GM13977 (cell line): Measurements from ENCODE around the gene DCAF15.
"Not testable (repeated sequence)": the region's sequence is repeated elsewhere in the genome, so short reads cannot be mapped to it uniquely, and the experiment has no call there.

Source experiments
- DNase-seq: peaks from one replicate; pipeline ENCODE4 v3.0.0; 2012; ENCODE audit warnings: low spot score
- in situ Hi-C: fragments of 300-500 bp; cut with MboI; formaldehyde crosslinking; loops from one replicate; pipeline ENCODE4 v1.12.0; 2022; ENCODE audit warnings: low sequenced_read_pairs, low pct_unique_long_range_greater_than_20kb, mixed read lengths, inconsistent platforms; ENCODE audit not compliant: unreplicated experiment
- TF ChIP-seq, protein P1 (sequence below): IDR thresholded peaks from 2 replicates; pipeline ENCODE4 v1.5.1; 2012; ENCODE audit warnings: mild to moderate bottlenecking, control low read depth; ENCODE audit not compliant: insufficient read depth; ENCODE audit errors: extremely low read depth, missing control alignments

Gene DCAF15

DNA sequence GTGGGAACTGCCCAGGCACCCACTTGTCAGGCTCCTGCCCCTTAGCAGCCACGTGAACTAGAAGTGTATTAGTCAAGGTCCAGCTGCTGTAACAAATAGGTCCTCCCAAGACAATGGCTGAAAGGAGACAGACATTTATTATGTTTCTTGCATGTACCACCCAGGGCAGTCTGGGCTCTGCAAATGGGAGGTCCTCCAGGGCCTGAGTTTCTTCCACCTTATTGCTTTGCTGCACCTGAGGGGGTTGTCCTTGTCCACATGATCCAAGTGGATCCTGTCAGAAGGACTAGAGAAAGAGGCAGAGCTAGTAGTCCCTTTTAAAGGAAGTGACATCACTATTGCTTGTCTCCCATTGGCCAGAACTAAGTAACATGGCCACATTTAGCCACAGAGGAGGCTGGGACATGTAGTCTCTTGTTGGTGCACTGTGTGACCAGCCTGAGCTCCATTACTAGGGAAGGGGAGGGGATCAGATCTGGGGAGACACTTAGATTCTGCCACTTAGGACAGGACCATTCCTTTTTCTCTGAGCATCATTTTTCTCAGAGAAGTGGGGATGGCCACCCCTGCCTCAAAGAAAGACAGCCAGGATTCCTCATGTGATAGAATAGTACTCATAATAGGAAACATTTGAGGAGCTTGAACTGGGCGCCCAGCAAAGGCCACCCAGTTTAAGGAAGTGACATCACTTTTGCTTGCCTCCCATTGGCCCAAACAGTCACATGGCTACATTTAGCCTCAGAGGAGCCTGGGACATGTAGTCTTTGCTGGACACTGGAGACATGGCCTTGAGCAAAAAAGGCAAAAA is 31.2 kb upstream of the DCAF15 start:
- in situ Hi-C loops, result no loop called here
- DNase-seq, result peak; percentile 78
- TF ChIP-seq, protein P1, sequence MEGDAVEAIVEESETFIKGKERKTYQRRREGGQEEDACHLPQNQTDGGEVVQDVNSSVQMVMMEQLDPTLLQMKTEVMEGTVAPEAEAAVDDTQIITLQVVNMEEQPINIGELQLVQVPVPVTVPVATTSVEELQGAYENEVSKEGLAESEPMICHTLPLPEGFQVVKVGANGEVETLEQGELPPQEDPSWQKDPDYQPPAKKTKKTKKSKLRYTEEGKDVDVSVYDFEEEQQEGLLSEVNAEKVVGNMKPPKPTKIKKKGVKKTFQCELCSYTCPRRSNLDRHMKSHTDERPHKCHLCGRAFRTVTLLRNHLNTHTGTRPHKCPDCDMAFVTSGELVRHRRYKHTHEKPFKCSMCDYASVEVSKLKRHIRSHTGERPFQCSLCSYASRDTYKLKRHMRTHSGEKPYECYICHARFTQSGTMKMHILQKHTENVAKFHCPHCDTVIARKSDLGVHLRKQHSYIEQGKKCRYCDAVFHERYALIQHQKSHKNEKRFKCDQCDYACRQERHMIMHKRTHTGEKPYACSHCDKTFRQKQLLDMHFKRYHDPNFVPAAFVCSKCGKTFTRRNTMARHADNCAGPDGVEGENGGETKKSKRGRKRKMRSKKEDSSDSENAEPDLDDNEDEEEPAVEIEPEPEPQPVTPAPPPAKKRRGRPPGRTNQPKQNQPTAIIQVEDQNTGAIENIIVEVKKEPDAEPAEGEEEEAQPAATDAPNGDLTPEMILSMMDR, result no peak

DNA sequence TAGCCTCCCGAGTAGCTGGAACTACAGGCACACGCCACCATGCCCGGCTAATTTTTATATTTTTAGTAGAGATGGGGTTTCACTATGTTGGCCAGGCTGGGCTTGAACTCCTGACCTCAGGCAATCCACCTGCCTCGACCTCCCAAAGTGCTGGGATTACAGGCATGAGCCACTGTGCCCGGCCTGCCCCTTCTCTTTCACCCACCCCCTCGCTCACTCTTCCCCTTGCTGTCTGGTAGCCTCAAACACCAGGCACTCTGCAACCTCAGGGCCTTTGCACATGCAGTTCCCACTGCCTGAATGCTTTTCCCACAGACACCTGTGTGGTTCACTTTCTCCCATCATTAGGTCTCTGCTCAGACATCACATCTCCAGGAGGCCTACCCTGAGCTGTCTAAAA is 30.2 kb upstream of the DCAF15 start:
- DNase-seq, result not testable (repeated sequence)

DNA sequence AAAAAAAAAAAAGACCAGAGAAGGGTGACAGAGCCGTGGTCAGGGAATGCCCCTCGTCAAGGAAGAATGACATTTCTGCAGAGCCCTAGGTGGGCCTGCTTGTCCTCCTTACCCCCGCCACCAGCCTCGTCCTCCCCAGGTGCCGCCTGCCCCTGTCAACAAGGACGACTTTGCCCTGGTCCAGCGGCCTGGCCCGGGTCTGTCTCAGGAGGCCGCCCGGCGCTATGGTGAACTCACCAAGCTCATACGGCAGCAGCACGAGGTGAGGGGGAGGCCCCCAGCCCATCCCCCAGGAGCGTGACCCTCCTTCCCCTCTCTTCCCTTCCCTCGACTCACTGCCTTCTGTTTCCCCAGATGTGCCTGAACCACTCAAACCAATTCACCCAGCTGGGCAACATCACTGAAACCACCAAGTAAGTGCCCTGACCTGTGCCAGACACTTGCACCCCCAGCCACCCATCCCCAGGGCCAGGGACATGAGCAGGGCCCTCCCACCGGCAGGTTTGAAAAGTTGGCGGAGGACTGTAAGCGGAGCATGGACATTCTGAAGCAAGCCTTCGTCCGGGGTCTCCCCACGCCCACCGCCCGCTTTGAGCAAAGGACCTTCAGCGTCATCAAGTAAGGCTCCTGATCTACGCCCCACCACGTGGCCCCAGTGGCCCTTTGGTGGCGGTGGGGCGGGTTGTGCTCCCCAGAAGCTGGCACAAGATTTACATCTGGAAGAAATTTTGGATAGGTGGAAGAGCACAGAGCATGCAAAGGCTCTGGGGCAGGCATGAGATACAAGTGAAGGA is 28.9 kb upstream of the DCAF15 start:
- in situ Hi-C loops, result no loop called here
- TF ChIP-seq, protein P1, result no peak
- DNase-seq, result no peak

More for the DNA sequence above, 30.2 kb upstream of the DCAF15 start:
- in situ Hi-C loops, result not testable (repeated sequence)

DNA sequence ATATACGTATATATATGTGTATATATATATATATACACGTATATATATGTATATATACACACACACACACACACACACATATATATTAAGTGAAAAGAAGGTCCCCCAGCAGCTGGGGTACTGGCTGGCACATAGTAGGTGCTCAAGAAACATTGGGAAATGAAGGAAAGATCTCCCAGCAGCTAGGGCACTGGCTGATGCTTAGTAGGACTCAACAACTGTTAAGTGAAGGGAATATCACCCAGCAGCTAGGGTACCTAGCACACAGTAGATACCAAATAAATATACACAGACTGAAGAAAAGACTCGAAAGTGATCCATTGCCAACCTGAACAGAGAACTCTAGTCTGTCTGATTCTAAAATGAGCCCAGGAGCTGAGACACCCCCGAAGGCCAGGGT is 26.3 kb upstream of the DCAF15 start:
- DNase-seq, result no peak
- TF ChIP-seq, protein P1, result no peak
- in situ Hi-C loops, result no loop called here

DNA sequence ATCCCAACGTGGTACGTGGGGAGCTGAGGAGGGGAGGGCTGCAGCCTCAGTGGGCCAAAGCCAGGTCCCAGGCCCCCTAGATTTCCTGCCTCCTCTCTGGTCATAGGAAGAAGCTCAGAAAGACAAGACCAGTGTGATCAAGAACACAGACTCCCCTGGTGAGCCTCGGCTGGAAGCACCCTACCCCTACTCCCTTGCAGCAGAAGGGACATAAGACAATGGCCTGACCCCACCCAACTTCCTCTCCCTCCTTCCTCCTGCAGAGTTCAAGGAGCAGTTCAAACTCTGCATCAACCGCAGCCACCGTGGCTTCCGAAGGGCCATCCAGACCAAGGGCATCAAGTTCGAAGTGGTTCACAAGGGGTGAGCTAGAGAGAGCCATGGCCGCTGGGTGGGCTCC is 25.6 kb upstream of the DCAF15 start:
- in situ Hi-C loops, result no loop called here
- TF ChIP-seq, protein P1, result no peak
- DNase-seq, result no peak

DNA sequence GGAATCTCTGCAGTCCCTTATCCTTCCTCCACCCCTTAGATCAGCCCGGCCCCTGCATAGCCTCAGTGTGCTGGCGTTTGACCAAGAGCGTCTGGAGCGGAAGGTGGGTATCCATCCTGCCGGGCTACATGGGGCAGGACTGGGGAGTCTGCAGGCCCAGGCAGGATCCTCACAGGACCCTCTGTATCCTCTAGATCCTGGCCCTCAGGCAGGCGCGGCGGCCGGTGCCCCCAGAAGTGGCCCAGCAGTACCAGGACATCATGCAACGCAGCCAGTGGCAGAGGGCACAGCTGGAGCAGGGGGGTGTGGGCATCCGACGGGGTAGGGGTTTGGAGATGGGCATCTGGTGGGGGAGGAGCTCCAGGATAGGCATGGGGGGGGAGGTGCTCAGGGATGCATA is 23.0 kb upstream of the DCAF15 start:
- in situ Hi-C loops, result no loop called here
- DNase-seq, result peak; percentile 21
- TF ChIP-seq, protein P1, result no peak

DNA sequence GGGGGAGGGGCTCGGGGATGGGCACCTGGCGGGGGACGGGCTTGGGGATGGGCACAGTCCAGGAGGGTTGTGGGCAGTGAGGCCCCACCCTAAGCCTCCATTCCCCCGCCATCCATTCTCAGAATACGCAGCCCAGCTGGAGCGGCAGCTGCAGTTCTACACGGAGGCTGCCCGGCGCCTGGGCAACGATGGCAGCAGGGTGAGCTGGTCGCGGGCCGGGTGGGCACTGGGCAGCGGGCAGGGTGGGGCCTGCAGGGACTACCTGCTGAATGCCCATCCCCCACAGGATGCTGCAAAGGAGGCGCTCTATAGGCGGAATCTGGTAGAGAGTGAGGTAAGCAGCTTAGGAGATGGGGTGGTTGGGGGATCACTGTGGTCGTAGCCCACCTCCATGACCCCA is 22.4 kb upstream of the DCAF15 start:
- in situ Hi-C loops, result no loop called here
- no peak for DNase-seq
- TF ChIP-seq, protein P1, result no peak
